HCT116 (cell line): Measurements from ENCODE around the gene FICD. TPM values are rescaled to one million over a fixed set of nuclear protein-coding genes. Genes with fewer than 3 reads are reported as not detected.

Source experiments
- ATAC-seq: fragments of 200-7000 bp; cut with Tn5 transposase; 2 replicates; pipeline ENCODE4 v1.9.1; 2020; ENCODE audit warnings: mild to moderate bottlenecking, moderate library complexity
- BruUV-seq: library from RNA; stranded (reverse); fragments of 400-500 nt; replicated peaks from 2 replicates; lab custom pipeline; 2021; lab: Mats Ljungman, UMichigan
- CTCF ChIA-PET: fragments of 300-600 bp; sonication (Branson Sonifier 250); formaldehyde crosslinking; loops from one replicate; lab custom pipeline; 2021; ENCODE audit warnings: antibody characterized with exemption; lab: Charles Lee
- POLR2A ChIA-PET: fragments of 300-600, 350-600 bp; sonication (Branson Sonifier 250); formaldehyde crosslinking; loops from one replicate; lab custom pipeline; 2021; ENCODE audit warnings: antibody characterized with exemption; lab: Charles Lee
- RAD21 ChIA-PET, 2 experiments: fragments of 300-600 bp; sonication (Branson Sonifier 250); formaldehyde crosslinking; loops; one replicate each; lab custom pipeline; 2023; ENCODE audit warnings: low total read pairs in 2 of 2; ENCODE audit not compliant: uncharacterized antibody in 2 of 2, unreplicated experiment in 2 of 2, low non-redundant PET in 1 of 2; lab: Charles Lee
- DNase-seq: peaks from one replicate; pipeline ENCODE4 v3.0.0-alpha.2; 2010; ENCODE audit warnings: low read depth, low spot score
- H2AFZ ChIP-seq: fragments of 200-600 bp; shearing (Covaris generic), sonication (generic); 2 replicates; pipeline ENCODE4 v1.6.1; 2017; ENCODE audit warnings: low read depth, mixed run types, mixed read lengths, antibody characterized with exemption, low read length; ENCODE audit not compliant: poor library complexity, severe bottlenecking
- H3K27ac ChIP-seq: 2 replicates; pipeline ENCODE4 v1.5.1; 2012; ENCODE audit warnings: low read depth, low read length
- H3K27me3 ChIP-seq: fragments of 200-600 bp; sonication (generic); 2 replicates; pipeline ENCODE4 v1.6.1; 2016; ENCODE audit warnings: mixed run types, low read length, mixed read lengths; ENCODE audit not compliant: insufficient read depth
- H3K36me3 ChIP-seq, 2 experiments: fragments of 200-500 bp in 1 of 2; fragments of 200-600 bp in 1 of 2; sonication (Bioruptor generic) in 1 of 2; sonication (generic) in 1 of 2; 2 replicates each; pipeline versions ENCODE4 v1.5.1 to v1.6.1; 2014 to 2016; ENCODE audit warnings: low read length in 2 of 2, inconsistent platforms in 1 of 2, mixed read lengths in 1 of 2, mixed run types in 1 of 2; ENCODE audit not compliant: insufficient read depth in 2 of 2, control insufficient read depth in 1 of 2
- H3K4me1 ChIP-seq, 2 experiments: fragments of 200-600 bp in 1 of 2; sonication (generic) in 1 of 2; 2 replicates each; pipeline versions ENCODE4 v1.5.1 to v1.6.1; 2012 to 2017; ENCODE audit warnings: low read length in 2 of 2, inconsistent platforms in 1 of 2, mild to moderate bottlenecking in 1 of 2, mixed read lengths in 1 of 2, mixed run types in 1 of 2, moderate library complexity in 1 of 2; ENCODE audit not compliant: insufficient read depth in 2 of 2, control insufficient read depth in 1 of 2
- H3K4me2 ChIP-seq: fragments of 200-600 bp; sonication (generic); 2 replicates; pipeline ENCODE4 v1.6.1; 2017; ENCODE audit warnings: mixed run types, low read length, mixed read lengths
- H3K4me3 ChIP-seq, 2 experiments: fragments of 200-600 bp in 1 of 2; sonication (generic) in 1 of 2; replicated peaks in 1 of 2; 2 replicates each; pipeline ENCODE4 v1.5.1; 2011 to 2016; ENCODE audit warnings: low read length in 2 of 2, control low read depth in 1 of 2, low read depth in 1 of 2, mild to moderate bottlenecking in 1 of 2, mixed read lengths in 1 of 2, mixed run types in 1 of 2
- H3K79me2 ChIP-seq: fragments of 200-600 bp; sonication (generic); 2 replicates; pipeline ENCODE4 v1.6.1; 2017; ENCODE audit warnings: mild to moderate bottlenecking, mixed run types, low read length, moderate library complexity, mixed read lengths; ENCODE audit not compliant: insufficient read depth
- H3K9ac ChIP-seq: fragments of 200-600 bp; sonication (generic); 2 replicates; pipeline ENCODE4 v1.6.1; 2016; ENCODE audit warnings: low read length, mixed read lengths
- H3K9me2 ChIP-seq: fragments of 200-600 bp; sonication (generic), shearing (Covaris generic); 2 replicates; pipeline ENCODE4 v1.6.1; 2017; ENCODE audit warnings: mixed run types, mild to moderate bottlenecking, moderate library complexity; ENCODE audit not compliant: insufficient read depth
- H3K9me3 ChIP-seq, 2 experiments: fragments of 200-500 bp in 1 of 2; fragments of 200-600 bp in 1 of 2; sonication (Bioruptor generic) in 1 of 2; sonication (generic) in 1 of 2; 2 replicates each; pipeline ENCODE4 v1.6.1; 2014 to 2017; ENCODE audit warnings: low read length in 2 of 2, mixed read lengths in 2 of 2, inconsistent platforms in 1 of 2, low read depth in 1 of 2, mild to moderate bottlenecking in 1 of 2, mixed run types in 1 of 2, moderate library complexity in 1 of 2; ENCODE audit not compliant: control insufficient read depth in 1 of 2, insufficient read depth in 1 of 2
- H4K20me1 ChIP-seq: fragments of 200-600 bp; sonication (generic), shearing (Covaris generic); 2 replicates; pipeline ENCODE4 v1.6.1; 2017; ENCODE audit warnings: mixed run types, mild to moderate bottlenecking, moderate library complexity; ENCODE audit not compliant: insufficient read depth
- RAD21 ChIP-seq: IDR thresholded peaks from 2 replicates; pipeline ENCODE4 v1.6.1; 2012; ENCODE audit warnings: low read depth, mild to moderate bottlenecking
- YY1 ChIP-seq: IDR thresholded peaks from 2 replicates; pipeline ENCODE4 v1.6.1; 2011; ENCODE audit warnings: low read length, low read depth, moderate library complexity, mild to moderate bottlenecking; ENCODE audit not compliant: insufficient replicate concordance; ENCODE audit errors: extremely low read depth
- intact Hi-C: fragments of 100-400 bp; cut with micrococcal nuclease; formaldehyde crosslinking; loops from 2 replicates; pipeline ENCODE4 v1.10.0; 2022
- total RNA-seq: library from RNA; stranded (reverse); gene quantifications from one replicate; pipeline ENCODE4 v1.2.1, GENCODE V29; 2021; ENCODE audit not compliant: unreplicated experiment
- TF ChIP-seq, protein P1 (sequence below), 3 experiments: fragments of 200-600 bp in 1 of 3; sonication (generic) in 1 of 3; IDR thresholded peaks in 2 of 3; conservative IDR thresholded peaks in 1 of 3; 2 replicates each; pipeline ENCODE4 v1.5.1; 2012 to 2017; ENCODE audit warnings: low read depth in 2 of 3, low read length in 2 of 3, antibody characterized with exemption in 1 of 3, borderline replicate concordance in 1 of 3, control low read depth in 1 of 3, mild to moderate bottlenecking in 1 of 3, mixed read lengths in 1 of 3, mixed run types in 1 of 3, moderate library complexity in 1 of 3; ENCODE audit not compliant: insufficient read depth in 1 of 3

FICD gene
- total RNA-seq, 1 experiment from 2014 or later = 5.1 TPM

DNA sequence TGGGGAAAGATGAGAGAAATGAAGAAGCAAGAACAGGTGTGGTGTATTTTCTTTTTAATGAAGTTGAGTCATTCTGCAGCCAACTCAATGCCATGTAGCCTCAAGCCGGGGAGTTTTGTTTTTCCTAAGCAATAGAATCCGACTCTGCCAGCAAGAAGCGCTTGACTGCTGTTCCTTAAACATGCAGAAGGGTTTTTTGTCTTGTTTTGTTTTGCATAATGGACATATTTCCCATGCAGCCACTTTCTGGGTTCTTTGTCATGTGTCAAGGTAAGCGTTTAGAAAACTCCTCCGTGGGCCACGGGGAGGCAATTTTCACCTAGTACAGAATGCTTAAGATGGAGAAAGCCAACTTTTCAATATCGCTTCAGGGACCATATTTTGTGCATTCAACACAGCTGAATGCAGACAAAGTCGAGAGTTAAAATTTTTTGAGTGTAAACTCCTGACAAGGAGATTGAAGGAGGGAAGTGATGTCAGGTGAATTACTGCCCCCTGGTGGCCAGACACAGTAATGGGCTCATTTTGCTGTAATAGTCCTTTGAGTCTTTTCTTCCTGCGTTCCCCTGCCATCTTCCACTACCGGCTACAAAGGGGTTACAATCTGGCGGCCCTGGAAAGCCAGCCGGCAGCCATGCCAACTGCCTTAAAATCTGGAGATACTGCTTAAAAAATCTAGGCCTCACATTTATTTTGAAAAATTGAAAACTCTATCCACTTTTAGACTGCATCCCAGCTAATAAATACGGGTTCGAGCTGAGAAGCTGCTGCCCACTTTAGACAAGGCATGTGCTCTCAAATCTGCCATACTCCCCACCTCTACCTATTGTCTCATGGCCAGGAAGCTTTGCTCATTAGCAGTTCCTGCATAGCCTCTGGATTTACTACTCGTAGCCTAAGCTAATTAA is 3.2 kb upstream of the FICD start:
- peaks cover 3 to 19% of the 10 kb centered on the region in 2 experiments; a peak in 2 of 4 replicates for H3K4me1 ChIP-seq
- TF ChIP-seq, protein P1, sequence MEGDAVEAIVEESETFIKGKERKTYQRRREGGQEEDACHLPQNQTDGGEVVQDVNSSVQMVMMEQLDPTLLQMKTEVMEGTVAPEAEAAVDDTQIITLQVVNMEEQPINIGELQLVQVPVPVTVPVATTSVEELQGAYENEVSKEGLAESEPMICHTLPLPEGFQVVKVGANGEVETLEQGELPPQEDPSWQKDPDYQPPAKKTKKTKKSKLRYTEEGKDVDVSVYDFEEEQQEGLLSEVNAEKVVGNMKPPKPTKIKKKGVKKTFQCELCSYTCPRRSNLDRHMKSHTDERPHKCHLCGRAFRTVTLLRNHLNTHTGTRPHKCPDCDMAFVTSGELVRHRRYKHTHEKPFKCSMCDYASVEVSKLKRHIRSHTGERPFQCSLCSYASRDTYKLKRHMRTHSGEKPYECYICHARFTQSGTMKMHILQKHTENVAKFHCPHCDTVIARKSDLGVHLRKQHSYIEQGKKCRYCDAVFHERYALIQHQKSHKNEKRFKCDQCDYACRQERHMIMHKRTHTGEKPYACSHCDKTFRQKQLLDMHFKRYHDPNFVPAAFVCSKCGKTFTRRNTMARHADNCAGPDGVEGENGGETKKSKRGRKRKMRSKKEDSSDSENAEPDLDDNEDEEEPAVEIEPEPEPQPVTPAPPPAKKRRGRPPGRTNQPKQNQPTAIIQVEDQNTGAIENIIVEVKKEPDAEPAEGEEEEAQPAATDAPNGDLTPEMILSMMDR (IDR thresholded peaks at IDR 0.05 in 2 of 3, conservative IDR thresholded peaks at IDR 0.05 in 1 of 3; ENCODE audit: borderline replicate concordance in 1 of 3, insufficient read depth in 1 of 3, low read depth in 2 of 3, low read length in 2 of 3) = peak; percentile 63 to 92 (median 81)
- no peak for TF ChIP-seq YY1
- peak; percentile 72 for TF ChIP-seq RAD21
- H4K20me1 ChIP-seq = no peaks in the 10 kb centered on the region
- no peak overlapping the region for H3K27ac ChIP-seq
- intact Hi-C loops = loop anchor here (1.0 to 5.0 kb wide), 3 partner anchors 449 to 595 kb away; no protein-coding TSS in a partner anchor
- CTCF ChIA-PET = interaction anchor here (0.7 to 2.1 kb wide), 10 partner anchors 15 to 593 kb away, joined by 3 to 13 read pairs (median 3); no protein-coding TSS in a partner anchor
- no peak overlapping the region for H3K9ac ChIP-seq
- peak overlapping the region; percentile 76 for H2AFZ ChIP-seq
- DNase-seq (peak; percentile 50), ATAC-seq (no peak)
- peak overlapping the region; percentile 25; the same call in 1 of the 2 replicates for H3K4me2 ChIP-seq
- RAD21 ChIA-PET = interaction anchor here in 1 of 2 experiments (0.6 kb wide), 1 partner anchor 258 kb away, joined by 3 read pairs; no protein-coding TSS in a partner anchor
- H3K27me3 ChIP-seq = no peaks in the 10 kb centered on the region
- POLR2A ChIA-PET = no interaction called here
- no peaks in the 10 kb centered on the region for H3K79me2 ChIP-seq
- H3K4me3 ChIP-seq = no peak overlapping the region
- no peaks in the 10 kb centered on the region for H3K36me3 ChIP-seq
- no peaks in the 10 kb centered on the region for H3K9me3 ChIP-seq
- BruUV-seq = no TSS peak
- no peaks in the 10 kb centered on the region for H3K9me2 ChIP-seq
